K562 (cell line): Measurements from ENCODE around the gene SEC22C. TPM values are rescaled to one million over a fixed set of nuclear protein-coding genes. Genes with fewer than 3 reads are reported as not detected.

ENCODE experiments used
- ATF7 ChIP-seq: fragments of 450-650 bp; IDR thresholded peaks from 2 replicates; pipeline ENCODE4 v1.7.1; 2014; ENCODE audit warnings: mild to moderate bottlenecking, moderate library complexity
- KAT7 ChIP-seq: sonication (generic); formaldehyde crosslinking; IDR thresholded peaks from 2 replicates; pipeline ENCODE4 v1.8.0; 2022; ENCODE audit warnings: missing genetic modification reagents, mild to moderate bottlenecking, borderline replicate concordance
- KLF1 ChIP-seq: fragments of 450-650 bp; IDR thresholded peaks from 2 replicates; pipeline ENCODE4 v1.6.1; 2016; ENCODE audit warnings: missing genetic modification characterization, missing compliant biosample characterization
- KLF6 ChIP-seq: fragments of 250-450 bp; sonication (Bioruptor Pico); IDR thresholded peaks from 2 replicates; pipeline ENCODE4 v1.4.0; 2020; ENCODE audit warnings: mild to moderate bottlenecking, moderate library complexity, borderline replicate concordance
- NONO ChIP-seq, 2 experiments: fragments of 200-400 bp in 1 of 2; fragments of 450-650 bp in 1 of 2; formaldehyde crosslinking in 1 of 2; IDR thresholded peaks; 2 replicates each; pipeline ENCODE4 v1.6.1; 2017; ENCODE audit warnings: low read depth in 2 of 2, mild to moderate bottlenecking in 2 of 2, moderate library complexity in 2 of 2, low read length in 1 of 2
- SAP30 ChIP-seq: fragments of 200-600 bp; sonication (generic); IDR thresholded peaks from 2 replicates; pipeline ENCODE4 v1.6.1; 2012; ENCODE audit warnings: borderline replicate concordance, low read depth, mild to moderate bottlenecking, moderate library complexity, low read length, control low read depth, inconsistent platforms; ENCODE audit not compliant: insufficient read depth, poor library complexity, severe bottlenecking
- SMC3 ChIP-seq: conservative IDR thresholded peaks from 2 replicates; pipeline ENCODE4 v1.6.1; 2011; ENCODE audit warnings: low read depth, low read length, improper control_type of control experiment; ENCODE audit not compliant: insufficient read depth
- THRAP3 ChIP-seq: fragments of 450-650 bp; IDR thresholded peaks from 2 replicates; pipeline ENCODE4 v1.6.1; 2016; ENCODE audit warnings: mild to moderate bottlenecking, inconsistent platforms, borderline replicate concordance
- polyA plus RNA-seq, 8 experiments: library from polyadenylated mRNA; depleted of rRNA in 4 of 8; stranded (reverse) in 5 of 8; unstranded in 3 of 8; fragments of >200 nt; fragmentation: Nextera tagmentation in 2 of 8; fragmentation: Illumina TruSeq in 1 of 8; extraction: Ambion mirVana in 2 of 8; extraction: Trizol in 1 of 8; gene quantifications; 2 replicates each; pipeline versions ENCODE4 v1.2.1 to v1.2.3, GENCODE V29; 2011 to 2014; ENCODE audit warnings: inconsistent platforms in 1 of 8, missing spikeins in 1 of 8
- total RNA-seq, 7 experiments: library from RNA; depleted of rRNA in 6 of 7; stranded (reverse); fragments of >200 nt in 6 of 7; fragmentation: Illumina TruSeq in 2 of 7; extraction: Trizol in 2 of 7; gene quantifications; 2 replicates each; pipeline versions ENCODE4 v1.2.1 to v1.2.3, GENCODE V29; 2011 to 2021; ENCODE audit warnings: low replicate concordance in 1 of 7
- TF ChIP-seq, protein P1 (sequence below): fragments of 200-600 bp; sonication (generic); IDR thresholded peaks from one replicate; pipeline ENCODE4 v1.6.1; 2012; ENCODE audit warnings: mild to moderate bottlenecking, low read depth, low read length, inconsistent platforms
- TF ChIP-seq, protein P2 (sequence below): sonication (generic); formaldehyde crosslinking; IDR thresholded peaks from 2 replicates; pipeline ENCODE4 v1.8.0; 2023; ENCODE audit warnings: mild to moderate bottlenecking, missing genetic modification reagents
- TF ChIP-seq, protein P3 (sequence below): IDR thresholded peaks from 3 replicates; pipeline ENCODE4 v1.6.1; 2011; ENCODE audit warnings: borderline replicate concordance, mild to moderate bottlenecking, moderate library complexity; ENCODE audit not compliant: insufficient read length; ENCODE audit errors: extremely low read depth

The SEC22C gene
- total and polyA plus RNA-seq, 9 of the 15 experiments (the other 6 are each of a cell fraction or from before 2014, with no cell fraction given) = 35.6 to 68.4 (median 50.7) TPM

DNA sequence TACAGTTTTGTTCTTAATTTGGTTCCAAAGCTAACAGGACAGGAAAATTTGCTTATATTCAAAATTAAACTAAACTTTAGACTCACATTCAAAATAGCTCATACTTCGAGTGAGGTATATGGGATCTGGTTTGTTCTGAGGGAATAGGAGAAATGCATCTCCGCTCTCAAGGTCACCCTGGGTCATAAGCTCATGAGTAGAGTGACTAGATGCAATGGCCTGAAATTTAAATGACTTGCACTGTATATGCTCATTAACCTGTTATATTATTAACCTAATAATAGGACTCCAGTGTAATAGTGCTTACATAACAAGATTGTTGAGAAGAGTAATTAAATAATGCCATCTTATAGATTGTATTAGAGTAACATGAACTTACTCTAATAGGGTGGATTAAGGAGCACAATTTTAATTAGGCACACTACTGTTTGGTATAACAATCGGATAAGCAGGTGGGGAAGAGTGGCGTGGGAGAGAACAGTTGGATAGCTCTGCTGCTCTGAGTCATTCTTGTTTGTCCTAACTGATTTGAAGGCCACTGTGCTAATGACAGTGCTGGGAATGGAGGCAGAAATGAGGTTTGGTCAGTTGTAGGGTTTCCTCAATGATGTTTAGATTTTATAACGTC, 23.9 kb upstream of the SEC22C start (continued):
- TF ChIP-seq, protein P1, sequence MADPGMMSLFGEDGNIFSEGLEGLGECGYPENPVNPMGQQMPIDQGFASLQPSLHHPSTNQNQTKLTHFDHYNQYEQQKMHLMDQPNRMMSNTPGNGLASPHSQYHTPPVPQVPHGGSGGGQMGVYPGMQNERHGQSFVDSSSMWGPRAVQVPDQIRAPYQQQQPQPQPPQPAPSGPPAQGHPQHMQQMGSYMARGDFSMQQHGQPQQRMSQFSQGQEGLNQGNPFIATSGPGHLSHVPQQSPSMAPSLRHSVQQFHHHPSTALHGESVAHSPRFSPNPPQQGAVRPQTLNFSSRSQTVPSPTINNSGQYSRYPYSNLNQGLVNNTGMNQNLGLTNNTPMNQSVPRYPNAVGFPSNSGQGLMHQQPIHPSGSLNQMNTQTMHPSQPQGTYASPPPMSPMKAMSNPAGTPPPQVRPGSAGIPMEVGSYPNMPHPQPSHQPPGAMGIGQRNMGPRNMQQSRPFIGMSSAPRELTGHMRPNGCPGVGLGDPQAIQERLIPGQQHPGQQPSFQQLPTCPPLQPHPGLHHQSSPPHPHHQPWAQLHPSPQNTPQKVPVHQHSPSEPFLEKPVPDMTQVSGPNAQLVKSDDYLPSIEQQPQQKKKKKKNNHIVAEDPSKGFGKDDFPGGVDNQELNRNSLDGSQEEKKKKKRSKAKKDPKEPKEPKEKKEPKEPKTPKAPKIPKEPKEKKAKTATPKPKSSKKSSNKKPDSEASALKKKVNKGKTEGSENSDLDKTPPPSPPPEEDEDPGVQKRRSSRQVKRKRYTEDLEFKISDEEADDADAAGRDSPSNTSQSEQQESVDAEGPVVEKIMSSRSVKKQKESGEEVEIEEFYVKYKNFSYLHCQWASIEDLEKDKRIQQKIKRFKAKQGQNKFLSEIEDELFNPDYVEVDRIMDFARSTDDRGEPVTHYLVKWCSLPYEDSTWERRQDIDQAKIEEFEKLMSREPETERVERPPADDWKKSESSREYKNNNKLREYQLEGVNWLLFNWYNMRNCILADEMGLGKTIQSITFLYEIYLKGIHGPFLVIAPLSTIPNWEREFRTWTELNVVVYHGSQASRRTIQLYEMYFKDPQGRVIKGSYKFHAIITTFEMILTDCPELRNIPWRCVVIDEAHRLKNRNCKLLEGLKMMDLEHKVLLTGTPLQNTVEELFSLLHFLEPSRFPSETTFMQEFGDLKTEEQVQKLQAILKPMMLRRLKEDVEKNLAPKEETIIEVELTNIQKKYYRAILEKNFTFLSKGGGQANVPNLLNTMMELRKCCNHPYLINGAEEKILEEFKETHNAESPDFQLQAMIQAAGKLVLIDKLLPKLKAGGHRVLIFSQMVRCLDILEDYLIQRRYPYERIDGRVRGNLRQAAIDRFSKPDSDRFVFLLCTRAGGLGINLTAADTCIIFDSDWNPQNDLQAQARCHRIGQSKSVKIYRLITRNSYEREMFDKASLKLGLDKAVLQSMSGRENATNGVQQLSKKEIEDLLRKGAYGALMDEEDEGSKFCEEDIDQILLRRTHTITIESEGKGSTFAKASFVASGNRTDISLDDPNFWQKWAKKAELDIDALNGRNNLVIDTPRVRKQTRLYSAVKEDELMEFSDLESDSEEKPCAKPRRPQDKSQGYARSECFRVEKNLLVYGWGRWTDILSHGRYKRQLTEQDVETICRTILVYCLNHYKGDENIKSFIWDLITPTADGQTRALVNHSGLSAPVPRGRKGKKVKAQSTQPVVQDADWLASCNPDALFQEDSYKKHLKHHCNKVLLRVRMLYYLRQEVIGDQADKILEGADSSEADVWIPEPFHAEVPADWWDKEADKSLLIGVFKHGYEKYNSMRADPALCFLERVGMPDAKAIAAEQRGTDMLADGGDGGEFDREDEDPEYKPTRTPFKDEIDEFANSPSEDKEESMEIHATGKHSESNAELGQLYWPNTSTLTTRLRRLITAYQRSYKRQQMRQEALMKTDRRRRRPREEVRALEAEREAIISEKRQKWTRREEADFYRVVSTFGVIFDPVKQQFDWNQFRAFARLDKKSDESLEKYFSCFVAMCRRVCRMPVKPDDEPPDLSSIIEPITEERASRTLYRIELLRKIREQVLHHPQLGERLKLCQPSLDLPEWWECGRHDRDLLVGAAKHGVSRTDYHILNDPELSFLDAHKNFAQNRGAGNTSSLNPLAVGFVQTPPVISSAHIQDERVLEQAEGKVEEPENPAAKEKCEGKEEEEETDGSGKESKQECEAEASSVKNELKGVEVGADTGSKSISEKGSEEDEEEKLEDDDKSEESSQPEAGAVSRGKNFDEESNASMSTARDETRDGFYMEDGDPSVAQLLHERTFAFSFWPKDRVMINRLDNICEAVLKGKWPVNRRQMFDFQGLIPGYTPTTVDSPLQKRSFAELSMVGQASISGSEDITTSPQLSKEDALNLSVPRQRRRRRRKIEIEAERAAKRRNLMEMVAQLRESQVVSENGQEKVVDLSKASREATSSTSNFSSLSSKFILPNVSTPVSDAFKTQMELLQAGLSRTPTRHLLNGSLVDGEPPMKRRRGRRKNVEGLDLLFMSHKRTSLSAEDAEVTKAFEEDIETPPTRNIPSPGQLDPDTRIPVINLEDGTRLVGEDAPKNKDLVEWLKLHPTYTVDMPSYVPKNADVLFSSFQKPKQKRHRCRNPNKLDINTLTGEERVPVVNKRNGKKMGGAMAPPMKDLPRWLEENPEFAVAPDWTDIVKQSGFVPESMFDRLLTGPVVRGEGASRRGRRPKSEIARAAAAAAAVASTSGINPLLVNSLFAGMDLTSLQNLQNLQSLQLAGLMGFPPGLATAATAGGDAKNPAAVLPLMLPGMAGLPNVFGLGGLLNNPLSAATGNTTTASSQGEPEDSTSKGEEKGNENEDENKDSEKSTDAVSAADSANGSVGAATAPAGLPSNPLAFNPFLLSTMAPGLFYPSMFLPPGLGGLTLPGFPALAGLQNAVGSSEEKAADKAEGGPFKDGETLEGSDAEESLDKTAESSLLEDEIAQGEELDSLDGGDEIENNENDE = no peak
- TF ChIP-seq, protein P2, sequence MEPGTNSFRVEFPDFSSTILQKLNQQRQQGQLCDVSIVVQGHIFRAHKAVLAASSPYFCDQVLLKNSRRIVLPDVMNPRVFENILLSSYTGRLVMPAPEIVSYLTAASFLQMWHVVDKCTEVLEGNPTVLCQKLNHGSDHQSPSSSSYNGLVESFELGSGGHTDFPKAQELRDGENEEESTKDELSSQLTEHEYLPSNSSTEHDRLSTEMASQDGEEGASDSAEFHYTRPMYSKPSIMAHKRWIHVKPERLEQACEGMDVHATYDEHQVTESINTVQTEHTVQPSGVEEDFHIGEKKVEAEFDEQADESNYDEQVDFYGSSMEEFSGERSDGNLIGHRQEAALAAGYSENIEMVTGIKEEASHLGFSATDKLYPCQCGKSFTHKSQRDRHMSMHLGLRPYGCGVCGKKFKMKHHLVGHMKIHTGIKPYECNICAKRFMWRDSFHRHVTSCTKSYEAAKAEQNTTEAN (CRISPR knock-in tag) = no peak
- TF ChIP-seq SMC3 (no peak), SAP30 (no peak), KLF6 (no peak), ATF7 (0 out of 2 replicates have a peak, but pooled peaks have one; percentile 28), KLF1 (tag) (no peak), NONO (IDR thresholded peaks at IDR 0.05; ENCODE audit: low read depth in 2 of 2, low read length in 1 of 2) (no peak), THRAP3 (no peak; the same call in 1 of the 2 replicates), KAT7 (CRISPR knock-in tag) (no peak)
- TF ChIP-seq, protein P3, sequence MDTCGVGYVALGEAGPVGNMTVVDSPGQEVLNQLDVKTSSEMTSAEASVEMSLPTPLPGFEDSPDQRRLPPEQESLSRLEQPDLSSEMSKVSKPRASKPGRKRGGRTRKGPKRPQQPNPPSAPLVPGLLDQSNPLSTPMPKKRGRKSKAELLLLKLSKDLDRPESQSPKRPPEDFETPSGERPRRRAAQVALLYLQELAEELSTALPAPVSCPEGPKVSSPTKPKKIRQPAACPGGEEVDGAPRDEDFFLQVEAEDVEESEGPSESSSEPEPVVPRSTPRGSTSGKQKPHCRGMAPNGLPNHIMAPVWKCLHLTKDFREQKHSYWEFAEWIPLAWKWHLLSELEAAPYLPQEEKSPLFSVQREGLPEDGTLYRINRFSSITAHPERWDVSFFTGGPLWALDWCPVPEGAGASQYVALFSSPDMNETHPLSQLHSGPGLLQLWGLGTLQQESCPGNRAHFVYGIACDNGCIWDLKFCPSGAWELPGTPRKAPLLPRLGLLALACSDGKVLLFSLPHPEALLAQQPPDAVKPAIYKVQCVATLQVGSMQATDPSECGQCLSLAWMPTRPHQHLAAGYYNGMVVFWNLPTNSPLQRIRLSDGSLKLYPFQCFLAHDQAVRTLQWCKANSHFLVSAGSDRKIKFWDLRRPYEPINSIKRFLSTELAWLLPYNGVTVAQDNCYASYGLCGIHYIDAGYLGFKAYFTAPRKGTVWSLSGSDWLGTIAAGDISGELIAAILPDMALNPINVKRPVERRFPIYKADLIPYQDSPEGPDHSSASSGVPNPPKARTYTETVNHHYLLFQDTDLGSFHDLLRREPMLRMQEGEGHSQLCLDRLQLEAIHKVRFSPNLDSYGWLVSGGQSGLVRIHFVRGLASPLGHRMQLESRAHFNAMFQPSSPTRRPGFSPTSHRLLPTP = no peak
